RCC 7860 (cell line): ENCODE data around the gene PROM1.
A peak's percentile ranks its signal among the peaks of the same experiment; 100 is the strongest.

Experiments
- DNase-seq: peaks from one replicate; pipeline ENCODE4 v3.0.0-alpha.2; 2015; ENCODE audit warnings: low spot score
- FAIRE-seq: peaks from 2 replicates; lab custom pipeline; 2012; peaks lifted over from hg19 to GRCh38; lab: Jason Lieb, UNC

PROM1 gene

GRCh38 chr4:16110199-16110598, 26.4 kb upstream of the PROM1 start:
- no peak for FAIRE-seq
- DNase-seq: no peak

GRCh38 chr4:16109256-16109655, 25.4 kb upstream of the PROM1 start:
- no peak for FAIRE-seq
- DNase-seq: no peak

GRCh38 chr4:16106956-16107355, 23.1 kb upstream of the PROM1 start:
- DNase-seq (no peak), FAIRE-seq (no peak)

GRCh38 chr4:16104520-16104919, 20.7 kb upstream of the PROM1 start:
- DNase-seq (no peak), FAIRE-seq (no peak)

- no peak for DNase-seq
- FAIRE-seq: no peak
Observed at GRCh38 chr4:16102356-16102755, 18.5 kb upstream of the PROM1 start.

- no peak for DNase-seq
- FAIRE-seq: no peak
Observed at GRCh38 chr4:16100833-16101232, 17.0 kb upstream of the PROM1 start.

- FAIRE-seq (no peak), DNase-seq (no peak)
Observed at GRCh38 chr4:16092682-16093319, 9.0 kb upstream of the PROM1 start.

GRCh38 chr4:16090096-16090705, 6.4 kb upstream of the PROM1 start:
- no peak for DNase-seq
- FAIRE-seq: no peak

GRCh38 chr4:16089156-16089555, 5.3 kb upstream of the PROM1 start:
- FAIRE-seq (no peak), DNase-seq (no peak)

- FAIRE-seq (no peak), DNase-seq (no peak)
Observed at GRCh38 chr4:16088601-16089000, 4.8 kb upstream of the PROM1 start.

- FAIRE-seq (no peak), DNase-seq (no peak)
Observed at GRCh38 chr4:16085822-16086221, 2.0 kb upstream of the PROM1 start.

- FAIRE-seq (no peak), DNase-seq (no peak)
Observed at GRCh38 chr4:16082426-16083240, 1.2 kb downstream of the PROM1 start.

GRCh38 chr4:16082041-16082425, 1.8 kb downstream of the PROM1 start:
- no peak for FAIRE-seq
- DNase-seq: no peak

GRCh38 chr4:16079046-16079445, 4.8 kb downstream of the PROM1 start:
- FAIRE-seq (no peak), DNase-seq (peak; percentile 20)

GRCh38 chr4:16078195-16078760, 5.5 kb downstream of the PROM1 start:
- DNase-seq (no peak), FAIRE-seq (no peak)

- no peak for FAIRE-seq
- no peak for DNase-seq
Observed at GRCh38 chr4:16077786-16078185, 6.0 kb downstream of the PROM1 start.

GRCh38 chr4:16075975-16076757, 7.7 kb downstream of the PROM1 start:
- FAIRE-seq (no peak), DNase-seq (no peak)

GRCh38 chr4:16075061-16075460, 8.8 kb downstream of the PROM1 start:
- DNase-seq: no peak
- no peak for FAIRE-seq

- FAIRE-seq: no peak
- DNase-seq: no peak
Observed at GRCh38 chr4:16072168-16072567, 11.7 kb downstream of the PROM1 start.

GRCh38 chr4:16070203-16070602, 13.6 kb downstream of the PROM1 start:
- no peak for FAIRE-seq
- no peak for DNase-seq

- FAIRE-seq (no peak), DNase-seq (no peak)
Observed at GRCh38 chr4:16067515-16067914, 16.3 kb downstream of the PROM1 start.
